ENCODE data around the gene CANT1. TPM values are rescaled to one million over a fixed set of nuclear protein-coding genes. Genes with fewer than 3 reads are reported as not detected.
A peak's percentile ranks its signal among the peaks of the same experiment; 100 is the strongest.

CANT1 gene
- total RNA-seq, 8 experiments from 2014 or later: 20.7 to 42.6 (median 28.8) TPM

DNA sequence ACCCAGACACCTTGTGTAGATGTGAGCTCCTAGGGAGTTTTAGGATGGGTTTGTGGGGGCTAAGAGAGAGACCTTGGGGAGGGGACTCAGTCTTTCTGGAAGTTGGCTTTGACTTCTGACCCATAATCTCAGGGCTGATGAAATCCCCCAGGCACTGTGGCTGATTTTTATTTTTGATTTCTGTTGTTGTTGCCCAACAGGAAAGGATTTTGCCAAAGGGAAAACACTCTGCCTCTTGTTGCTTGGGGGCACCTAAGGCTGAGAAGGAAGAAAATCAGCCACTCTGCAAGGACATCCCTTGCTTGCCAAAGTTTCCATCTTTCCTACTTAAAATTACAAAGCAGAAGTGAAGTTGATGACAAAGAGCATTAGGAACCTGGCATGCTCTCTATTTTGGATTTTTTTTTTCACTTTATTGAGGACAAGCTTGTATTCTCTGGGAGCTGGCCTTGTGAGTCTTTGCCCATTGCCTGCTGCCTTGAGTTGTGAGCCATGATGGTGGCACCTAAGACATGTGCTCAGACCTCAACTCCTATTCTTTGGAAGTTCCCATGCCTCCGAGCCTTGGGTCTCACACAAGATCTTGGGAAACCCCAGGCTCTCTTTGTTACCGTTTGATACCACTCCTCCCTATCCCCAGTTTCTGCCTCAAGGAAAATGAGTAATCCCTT, 11.2 kb upstream of the CANT1 start:
- in situ Hi-C loops (cut with MboI; ENCODE audit: low pct_unique_long_range_greater_than_20kb in 2 of 9, low sequenced_read_pairs in 9 of 9, unreplicated experiment in 9 of 9): no loop called here
- no peak for ATAC-seq (replicated peaks in 6 of 8)
- no peak overlapping the region for H3K27ac ChIP-seq
- 17 to 67% (median 43%) methylated on average over 1 to 2 of the region's 2 CpGs; no CpG with 5 or more reads in 4 of the 10 experiments for WGBS, 10 experiments
- peaks cover 5 to 9% of the 10 kb centered on the region in 2 donors for H3K4me1 ChIP-seq (replicated peaks in 1 of 2)
- H3K4me3 ChIP-seq: no peak overlapping the region

DNA sequence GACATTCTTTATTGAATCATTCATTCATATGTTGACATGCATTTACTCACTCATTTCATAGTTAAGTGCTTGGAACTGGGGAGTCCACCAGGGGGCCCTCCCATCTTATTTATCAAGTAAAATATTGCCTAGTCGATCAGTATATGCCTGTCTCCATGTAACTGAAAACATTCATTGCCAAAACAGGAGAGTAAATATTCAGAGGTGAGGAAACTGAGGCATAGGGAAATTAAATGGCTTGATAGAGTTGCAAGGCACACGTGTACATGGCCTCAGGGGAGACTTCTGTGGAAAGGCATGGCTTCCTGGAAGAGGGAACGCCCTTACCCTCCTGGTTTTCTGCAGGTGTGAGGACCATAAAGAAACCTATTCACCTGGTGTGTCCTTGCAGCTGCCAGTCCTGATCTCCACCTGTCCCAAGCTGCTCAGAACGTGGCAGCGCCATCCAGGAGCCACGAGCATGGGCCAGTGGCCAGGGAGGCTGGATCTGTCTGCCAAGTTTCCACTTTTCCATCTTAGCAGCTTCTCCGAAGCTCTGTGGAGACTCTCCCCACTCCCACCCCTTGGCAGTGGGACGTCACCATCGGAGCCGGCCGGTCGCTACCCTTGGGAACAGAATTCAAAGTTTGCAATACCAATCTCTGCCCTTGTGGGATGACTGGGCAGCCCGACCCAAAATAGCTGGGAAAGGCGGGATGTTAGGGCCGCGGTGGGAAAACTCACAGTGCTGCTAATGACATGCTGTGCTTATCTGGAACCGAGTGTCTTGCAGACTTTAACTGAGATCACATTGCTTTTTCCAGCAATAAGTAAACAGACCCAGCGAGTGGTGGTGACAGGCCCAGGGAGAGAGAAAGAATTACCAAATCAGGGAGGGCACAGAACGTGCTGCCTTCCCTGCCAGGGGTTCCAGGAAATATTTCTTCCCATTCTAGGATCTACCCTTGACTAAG, 10.3 kb upstream of the CANT1 start:
- H3K4me1 ChIP-seq (replicated peaks in 1 of 2): peaks cover 5 to 6% of the 10 kb centered on the region in 2 donors
- ATAC-seq (replicated peaks in 6 of 8): peak in 3 of 8 experiments; percentile 52 to 59 (median 54)
- H3K27ac ChIP-seq: no peak overlapping the region
- H3K4me3 ChIP-seq: no peak overlapping the region
- 0 to 70% (median 42%) methylated on average over 1 to 13 of the region's 19 CpGs; no CpG with 5 or more reads in 1 of the 10 experiments for WGBS, 10 experiments
- in situ Hi-C loops (cut with MboI; ENCODE audit: low pct_unique_long_range_greater_than_20kb in 2 of 9, low sequenced_read_pairs in 9 of 9, unreplicated experiment in 9 of 9): no loop called here

DNA sequence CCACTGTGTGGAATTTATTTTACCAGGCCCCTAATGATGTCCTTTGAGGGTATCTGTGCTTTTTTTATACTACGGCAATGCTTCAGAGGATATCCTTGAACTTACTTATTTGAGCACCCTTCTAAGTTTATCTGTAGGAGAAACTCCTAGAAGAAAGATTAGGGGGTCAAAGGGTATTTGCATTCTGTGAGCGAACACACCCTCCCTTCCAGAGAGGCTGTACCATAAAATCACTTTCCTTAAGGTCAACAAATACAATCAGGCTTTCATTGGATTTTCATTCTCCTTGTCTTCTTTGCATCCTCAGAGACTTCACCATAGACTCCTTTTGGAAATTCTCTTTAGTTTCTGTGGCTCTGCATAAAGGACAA, 9.7 kb upstream of the CANT1 start:
- no peak for ATAC-seq (replicated peaks in 6 of 8)
- WGBS, 10 experiments: 70 to 100% (median 92%) methylated on average over 1 to 2 of the region's 2 CpGs; no CpG with 5 or more reads in 1 of the 10 experiments

DNA sequence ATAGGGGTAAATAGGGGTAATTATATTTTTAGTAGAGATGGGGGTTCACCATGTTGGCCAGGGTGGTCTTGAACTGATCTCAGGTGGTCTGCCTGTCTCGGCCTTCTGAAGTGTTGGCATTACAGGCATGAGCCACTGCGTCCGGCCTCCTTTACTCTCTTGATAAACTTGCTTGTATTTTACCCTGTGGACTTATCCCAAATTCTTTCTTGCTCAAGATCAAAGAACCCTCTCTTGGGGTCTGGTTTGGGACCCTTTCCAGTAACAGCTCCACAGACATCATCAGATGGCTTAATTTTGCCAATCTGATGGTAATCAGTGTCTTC, 8.8 kb upstream of the CANT1 start:
- Histone ChIP-seq H3K27ac (no peak overlapping the region), H3K4me3 (no peak overlapping the region), H3K4me1 (replicated peaks in 1 of 2) (no peaks in the 10 kb centered on the region)
- in situ Hi-C loops (cut with MboI; ENCODE audit: low pct_unique_long_range_greater_than_20kb in 2 of 9, low sequenced_read_pairs in 9 of 9, unreplicated experiment in 9 of 9): no loop called here
- ATAC-seq (replicated peaks in 6 of 8): no peak
- 17 to 100% (median 76%) methylated on average over 1 to 3 of the region's 3 CpGs; no CpG with 5 or more reads in 6 of the 10 experiments for WGBS, 10 experiments

More for the DNA sequence above, 9.7 kb upstream of the CANT1 start:
- in situ Hi-C loops (cut with MboI; ENCODE audit: low pct_unique_long_range_greater_than_20kb in 2 of 9, low sequenced_read_pairs in 9 of 9, unreplicated experiment in 9 of 9): no loop called here
- Histone ChIP-seq H3K4me1 (replicated peaks in 1 of 2) (no peaks in the 10 kb centered on the region), H3K4me3 (no peak overlapping the region), H3K27ac (no peak overlapping the region)

DNA sequence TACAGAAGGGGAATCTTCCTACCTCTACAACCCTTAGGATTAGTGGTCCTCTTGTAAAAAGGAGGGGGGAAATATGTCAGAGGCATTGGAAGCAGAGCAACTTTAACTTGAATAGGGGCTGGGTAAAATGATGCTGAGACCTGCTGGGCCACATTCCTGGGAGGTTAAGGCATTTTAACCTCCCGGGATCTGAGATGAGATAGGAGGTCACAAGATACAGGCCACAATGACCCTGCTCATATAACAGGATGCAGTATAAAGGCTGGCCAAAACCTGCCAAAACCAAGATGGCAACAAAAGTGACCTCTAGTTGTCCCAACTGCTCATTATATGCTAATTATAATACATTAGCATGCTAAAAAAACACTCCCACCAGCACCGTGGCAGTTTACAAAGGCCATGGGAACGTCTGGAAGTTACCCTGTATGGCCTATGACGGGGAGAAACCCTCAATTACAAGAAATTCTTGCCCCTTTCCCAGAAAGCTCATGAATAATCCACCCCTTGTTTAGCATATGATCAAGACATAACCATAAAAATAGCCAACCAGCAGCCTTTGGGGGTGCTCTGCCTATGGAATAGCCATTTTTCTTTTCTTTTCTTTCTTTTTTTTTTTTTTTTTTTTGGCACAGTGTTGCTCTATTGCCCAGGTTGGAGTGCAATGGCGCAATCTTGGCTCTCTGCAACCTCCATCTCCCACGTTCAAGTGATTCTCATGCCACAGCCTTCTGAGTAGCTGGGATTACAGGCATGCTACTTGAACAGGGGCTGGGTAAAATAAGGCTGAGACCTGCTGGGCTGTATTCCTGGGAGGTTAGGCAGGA, 8.2 kb upstream of the CANT1 start:
- no peak overlapping the region for H3K4me3 ChIP-seq
- in situ Hi-C loops (cut with MboI; ENCODE audit: low pct_unique_long_range_greater_than_20kb in 2 of 9, low sequenced_read_pairs in 9 of 9, unreplicated experiment in 9 of 9): no loop called here
- peak in 3 of 8 experiments; percentile 35 to 72 (median 56) for ATAC-seq (replicated peaks in 6 of 8)
- no peak overlapping the region for H3K27ac ChIP-seq
- WGBS, 10 experiments: 31 to 100% (median 51%) methylated on average over 1 to 5 of the region's 6 CpGs; no CpG with 5 or more reads in 1 of the 10 experiments
- no peaks in the 10 kb centered on the region for H3K4me1 ChIP-seq (replicated peaks in 1 of 2)

DNA sequence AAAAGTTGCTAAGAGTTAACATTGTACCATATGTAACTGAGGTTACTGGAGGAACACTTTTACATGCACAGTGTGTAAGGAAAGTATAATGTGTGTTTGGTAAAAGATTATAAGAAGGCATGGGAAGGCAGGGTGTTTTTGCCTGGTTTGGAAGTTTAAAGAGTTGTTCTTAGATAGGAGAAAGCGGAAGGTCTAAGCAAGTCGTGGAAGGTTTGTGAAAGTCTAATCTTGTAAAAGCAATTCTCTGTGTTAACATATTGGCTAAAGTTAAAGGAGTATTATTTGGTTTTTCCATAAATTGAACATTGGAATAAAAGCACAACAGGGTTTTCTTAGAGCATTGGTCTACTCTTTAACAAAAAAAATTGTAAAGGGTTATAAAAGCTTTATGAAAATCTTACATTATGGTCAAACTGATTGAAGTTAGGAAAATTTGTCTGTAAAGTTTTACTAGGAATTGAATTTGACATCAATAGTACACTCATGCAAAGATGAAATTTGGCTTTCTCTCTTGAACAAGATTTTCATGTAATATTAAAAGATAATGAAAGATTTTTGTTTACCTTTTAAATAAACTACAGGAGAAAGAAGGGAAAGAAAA, 4.7 kb upstream of the CANT1 start:
- Histone ChIP-seq H3K4me1 (replicated peaks in 1 of 2) (peaks cover 4 to 5% of the 10 kb centered on the region in 2 donors), H3K27ac (no peak overlapping the region), H3K4me3 (no peak overlapping the region)
- in situ Hi-C loops (cut with MboI; ENCODE audit: low pct_unique_long_range_greater_than_20kb in 2 of 9, low sequenced_read_pairs in 9 of 9, unreplicated experiment in 9 of 9): no loop called here
- WGBS, 10 experiments: 35 to 86% (median 72%) methylated on average over 1 to 2 of the region's 2 CpGs
- no peak for ATAC-seq (replicated peaks in 6 of 8)

DNA sequence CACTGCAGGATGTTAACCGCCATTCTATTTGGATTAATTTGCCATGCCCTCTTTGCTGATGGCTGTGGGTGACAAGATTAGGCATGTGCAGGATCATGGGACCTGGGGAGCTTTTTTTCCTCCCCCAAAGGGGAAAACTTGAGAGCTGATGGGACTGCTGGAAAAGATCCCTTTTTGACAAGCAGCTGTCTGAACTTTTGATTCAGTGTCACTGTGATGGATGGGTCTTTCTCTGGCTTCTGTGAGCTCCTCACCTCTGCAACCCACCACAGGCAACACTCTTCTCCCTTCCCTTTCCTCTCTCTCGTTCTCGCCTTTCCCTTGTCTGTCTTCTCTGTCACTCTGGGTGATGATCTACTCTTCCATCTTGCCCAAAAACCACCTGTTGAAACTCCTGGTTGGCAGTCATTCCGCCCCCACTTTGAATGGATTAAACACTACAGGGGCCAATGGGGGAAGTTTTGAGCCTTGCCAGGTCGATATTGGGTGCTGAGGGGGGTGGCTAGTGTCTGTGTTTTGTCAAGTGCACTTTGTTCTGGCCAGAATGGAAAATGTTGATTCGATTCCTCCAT, 3.1 kb upstream of the CANT1 start:
- in situ Hi-C loops (cut with MboI; ENCODE audit: low pct_unique_long_range_greater_than_20kb in 2 of 9, low sequenced_read_pairs in 9 of 9, unreplicated experiment in 9 of 9): no loop called here
- Histone ChIP-seq H3K4me3 (no peak overlapping the region), H3K27ac (no peak overlapping the region), H3K4me1 (replicated peaks in 1 of 2) (peaks cover 13% of the 10 kb centered on the region in 2 donors)
- WGBS, 10 experiments: 0 to 100% (median 59%) methylated on average over 1 to 4 of the region's 6 CpGs
- ATAC-seq (replicated peaks in 6 of 8): no peak

DNA sequence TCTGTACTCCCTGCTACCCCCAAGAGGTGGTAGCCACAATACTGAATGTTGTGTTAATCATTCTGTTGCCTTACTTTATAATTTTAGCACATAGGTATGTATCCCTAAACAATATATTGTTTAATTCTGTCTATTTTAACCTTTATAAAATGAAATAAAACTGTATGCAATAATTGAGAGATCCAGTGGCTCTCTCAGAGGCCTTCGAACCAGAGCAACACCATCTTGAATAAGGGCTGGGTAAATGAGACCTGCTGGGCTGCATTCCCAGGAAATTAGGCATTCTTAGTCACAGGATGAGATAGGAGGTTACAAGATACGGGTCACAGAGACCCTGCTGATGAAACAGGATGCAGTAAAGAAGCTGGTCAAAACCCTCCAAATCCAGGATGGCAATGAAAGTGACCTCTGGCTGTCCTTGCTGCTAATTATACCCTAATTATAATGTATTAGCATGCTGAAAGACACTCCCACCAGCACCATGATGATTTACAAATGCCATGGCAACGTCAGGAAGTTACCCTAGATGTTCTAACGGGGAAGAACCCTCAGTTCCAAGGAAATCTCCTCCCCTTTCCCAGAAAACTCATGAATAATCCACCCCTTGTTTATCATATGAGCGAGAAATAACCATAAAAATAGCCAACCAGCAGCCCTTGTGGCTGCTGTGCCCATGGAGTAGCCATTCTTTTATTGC, 2.0 kb upstream of the CANT1 start:
- no peak overlapping the region for H3K4me3 ChIP-seq
- peak in 4 of 8 experiments; percentile 2 to 32 (median 11) for ATAC-seq (replicated peaks in 6 of 8)
- no peak overlapping the region for H3K27ac ChIP-seq
- peaks cover 13% of the 10 kb centered on the region in 2 donors for H3K4me1 ChIP-seq (replicated peaks in 1 of 2)
- 19 to 60% (median 42%) methylated on average over 1 to 5 of the region's 5 CpGs; no CpG with 5 or more reads in 2 of the 10 experiments for WGBS, 10 experiments
- in situ Hi-C loops (cut with MboI; ENCODE audit: low pct_unique_long_range_greater_than_20kb in 2 of 9, low sequenced_read_pairs in 9 of 9, unreplicated experiment in 9 of 9): no loop called here

DNA sequence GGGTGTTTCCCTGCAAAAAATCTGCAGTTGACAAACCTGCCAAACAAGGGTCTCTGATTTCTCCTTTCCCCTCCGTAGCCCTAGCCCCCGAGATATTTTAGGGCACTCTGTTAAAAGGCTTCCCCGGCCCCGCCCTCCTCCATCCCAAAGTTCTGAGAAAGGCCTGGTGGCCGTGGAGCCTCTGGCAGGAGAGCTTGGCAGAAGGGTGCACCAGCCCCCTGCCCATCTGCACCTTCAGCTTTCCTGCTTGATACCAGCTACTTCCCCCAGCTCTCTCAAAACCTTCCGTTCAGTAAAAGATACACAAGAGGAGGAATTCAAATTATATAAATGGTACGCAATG, 711 bp upstream of the CANT1 start:
- in situ Hi-C loops (cut with MboI; ENCODE audit: low pct_unique_long_range_greater_than_20kb in 2 of 9, low sequenced_read_pairs in 9 of 9, unreplicated experiment in 9 of 9): no loop called here
- 69 to 100% (median 89%) methylated on average over 1 to 7 of the region's 7 CpGs; no CpG with 5 or more reads in 4 of the 10 experiments for WGBS, 10 experiments
- peaks cover 13 to 17% of the 10 kb centered on the region in 2 donors for H3K4me1 ChIP-seq (replicated peaks in 1 of 2)
- no peak overlapping the region for H3K27ac ChIP-seq
- ATAC-seq (replicated peaks in 6 of 8): no peak
- H3K4me3 ChIP-seq: peak overlapping the region in 4 of 5 donors; percentile 81 to 99 (median 88)

DNA sequence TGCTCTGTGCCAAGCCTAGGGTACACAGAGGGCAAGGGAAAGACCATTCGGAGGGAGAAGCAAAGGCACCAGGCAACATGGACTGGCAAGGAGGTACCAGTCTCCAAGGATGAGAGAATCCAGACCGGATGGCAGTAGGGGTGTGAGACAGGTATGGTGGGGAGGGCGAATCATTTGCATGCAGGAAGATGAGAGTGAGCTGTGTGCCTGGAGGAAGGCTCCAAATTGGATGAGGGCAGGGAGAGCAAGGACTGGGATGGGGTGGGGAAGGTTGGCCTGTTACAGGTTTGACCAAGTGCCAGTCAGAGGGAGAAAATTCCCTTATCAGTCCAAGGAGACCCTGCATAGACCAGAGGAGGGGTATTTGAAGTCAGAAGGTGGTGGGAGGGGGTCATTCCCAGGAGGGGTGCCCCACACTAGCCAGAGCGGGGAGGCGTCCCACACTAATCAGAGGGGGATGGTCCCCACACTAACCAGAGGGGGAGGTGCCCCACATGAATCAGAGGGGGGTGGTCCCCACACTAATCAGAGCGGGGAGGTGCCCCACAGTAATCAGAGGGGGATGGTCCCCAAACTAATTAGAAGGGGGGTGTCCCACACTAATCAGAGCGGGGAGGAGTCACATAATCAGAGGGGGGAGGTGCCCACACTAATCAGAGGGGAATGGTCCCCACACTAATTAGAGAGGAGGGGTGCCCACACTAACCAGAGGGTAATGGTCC, 737 bp downstream of the CANT1 start:
- ATAC-seq (replicated peaks in 6 of 8): peak in 3 of 8 experiments; percentile 1 to 8 (median 6)
- Histone ChIP-seq H3K4me1 (replicated peaks in 1 of 2) (peaks cover 13 to 18% of the 10 kb centered on the region in 2 donors), H3K4me3 (peak overlapping the region; percentile 78 to 99 (median 83)), H3K27ac (no peak overlapping the region)
- WGBS, 10 experiments: 17 to 81% (median 63%) methylated on average over 1 to 3 of the region's 7 CpGs; no CpG with 5 or more reads in 4 of the 10 experiments
- in situ Hi-C loops (cut with MboI; ENCODE audit: low pct_unique_long_range_greater_than_20kb in 2 of 9, low sequenced_read_pairs in 9 of 9, unreplicated experiment in 9 of 9): no loop called here

All from motor neuron (in vitro differentiated cells).